NCI-H526 treated with DMSO at 0.1 percent for 48 hours (cell line): ENCODE data around the gene FNTB.

ENCODE experiments used
- DNase-seq: peaks from one replicate; lab custom pipeline; 2025; lab: John Stamatoyannopoulos, UW

The FNTB gene

DNA sequence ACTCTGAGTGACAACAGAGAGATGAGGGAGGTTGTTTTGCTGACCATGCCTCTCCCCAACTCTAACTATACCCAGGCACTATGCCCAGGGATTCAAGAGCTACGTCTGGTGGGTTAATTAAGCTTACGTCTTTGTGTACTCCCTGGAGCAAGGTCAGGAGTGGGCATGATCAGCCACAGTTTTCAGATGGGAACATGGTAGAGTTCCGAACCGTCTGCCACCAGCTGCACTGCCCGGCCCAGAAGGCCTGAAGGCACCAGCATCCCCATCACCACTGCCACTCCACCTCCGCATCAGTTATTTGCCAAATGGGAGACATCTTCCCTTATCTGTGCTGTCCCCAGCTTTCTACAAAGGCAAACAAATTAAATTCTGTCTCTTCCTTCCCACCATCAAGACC lies 33.0 kb upstream of the FNTB start:
- DNase-seq = no peak

- DNase-seq = no peak
Measured at GRCh38 chr14:64954491-64955240, 32.0 kb upstream of the FNTB start.

DNA sequence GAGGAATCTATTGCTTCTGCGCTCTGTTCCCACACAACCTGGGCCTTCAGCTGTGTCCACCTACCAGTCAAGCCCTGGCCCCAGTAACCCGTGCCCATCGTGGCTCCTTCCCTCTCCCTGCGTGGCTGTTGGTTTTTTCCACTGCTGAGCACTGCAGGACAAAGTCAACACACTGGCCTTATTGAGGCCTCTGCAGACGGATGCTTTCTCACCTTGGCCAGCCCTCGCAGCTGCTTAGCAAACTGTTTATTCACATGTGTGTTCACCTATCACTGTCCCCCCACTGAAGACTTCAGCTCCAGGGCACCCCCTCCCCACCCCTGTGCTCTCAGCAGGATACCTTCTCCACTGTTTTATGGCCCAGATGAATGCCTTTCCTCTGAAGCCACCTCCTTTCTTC lies 31.4 kb upstream of the FNTB start:
- DNase-seq = no peak

- no peak for DNase-seq
Measured at GRCh38 chr14:64956697-64957406, 29.8 kb upstream of the FNTB start.

GRCh38 chr14:64958201-64958600 lies 28.5 kb upstream of the FNTB start:
- no peak for DNase-seq

DNA sequence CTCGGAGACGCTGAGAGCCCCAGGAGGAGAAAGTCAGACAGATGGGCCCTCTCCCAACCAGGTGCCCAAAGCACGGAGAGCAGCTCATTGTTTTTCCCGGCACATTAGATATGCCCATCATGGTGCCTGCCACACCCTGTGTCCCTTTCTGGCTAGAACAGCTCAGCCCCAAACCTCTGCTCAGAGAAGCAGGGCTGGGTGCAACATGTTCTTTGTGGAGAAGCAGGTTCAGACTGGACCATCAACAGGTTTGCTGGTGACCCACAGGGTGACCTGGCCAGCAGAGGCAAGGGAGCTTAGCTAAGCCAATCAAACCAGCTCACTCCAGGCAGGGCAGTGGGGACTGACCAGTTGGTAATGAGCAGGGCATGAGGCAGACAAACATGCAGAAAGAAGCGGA lies 28.0 kb upstream of the FNTB start:
- DNase-seq = no peak

- no peak for DNase-seq
Measured at GRCh38 chr14:64960762-64961276, 25.9 kb upstream of the FNTB start.

DNA sequence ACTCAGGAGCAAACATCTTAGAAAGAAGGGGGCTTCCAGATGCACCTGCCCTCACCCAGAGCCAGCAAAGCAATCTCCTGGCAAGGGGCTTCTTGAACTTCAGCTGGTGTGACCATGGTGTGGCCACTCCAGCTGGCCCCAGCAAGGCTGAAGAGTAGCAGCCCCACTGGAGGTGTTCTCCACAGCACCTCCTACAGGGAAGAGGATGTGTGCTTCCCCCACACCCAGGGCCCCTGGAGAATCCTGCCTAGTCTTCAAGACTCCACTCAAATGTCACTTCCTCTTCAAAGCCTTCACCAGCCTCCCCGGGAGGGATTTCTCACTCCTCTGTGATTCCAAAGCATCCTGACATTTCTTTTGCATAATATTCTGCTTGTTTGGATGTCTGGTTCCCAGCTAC lies 23.1 kb upstream of the FNTB start:
- DNase-seq = no peak

DNA sequence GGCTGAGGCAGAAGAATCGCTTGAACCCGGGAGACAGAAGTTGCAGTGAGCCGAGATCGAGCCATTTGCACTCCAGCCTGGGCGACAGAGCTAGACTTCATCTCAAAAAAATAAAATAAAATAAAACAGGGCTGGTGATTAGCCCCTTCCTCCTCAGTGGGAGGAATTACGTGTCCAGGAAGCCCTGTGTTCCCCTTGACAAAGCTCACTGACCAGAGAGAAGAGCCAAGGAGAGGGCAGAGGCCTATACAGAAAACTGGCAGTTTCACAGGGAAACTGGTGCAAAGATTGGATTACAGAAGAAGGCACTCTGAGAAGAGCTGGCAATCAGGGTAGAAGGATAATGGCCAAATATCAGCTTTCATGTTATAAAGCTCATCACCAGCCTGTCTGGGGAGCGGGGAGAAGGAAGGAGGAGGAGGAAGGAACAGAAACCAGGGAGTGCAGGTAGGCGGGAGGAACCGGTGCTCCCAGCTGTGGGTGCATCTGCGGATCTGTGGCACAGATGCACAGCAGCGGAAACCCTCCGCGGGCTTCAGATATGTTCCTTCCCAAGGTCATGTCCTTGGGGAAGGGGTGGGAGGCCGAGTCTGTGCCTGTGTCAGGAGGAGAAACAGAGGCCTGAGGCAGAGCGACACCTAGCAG lies 21.2 kb upstream of the FNTB start:
- DNase-seq = no peak

GRCh38 chr14:64966976-64967375 lies 19.7 kb upstream of the FNTB start:
- DNase-seq = no peak

GRCh38 chr14:64968167-64968566 lies 18.5 kb upstream of the FNTB start:
- DNase-seq = no peak

DNA sequence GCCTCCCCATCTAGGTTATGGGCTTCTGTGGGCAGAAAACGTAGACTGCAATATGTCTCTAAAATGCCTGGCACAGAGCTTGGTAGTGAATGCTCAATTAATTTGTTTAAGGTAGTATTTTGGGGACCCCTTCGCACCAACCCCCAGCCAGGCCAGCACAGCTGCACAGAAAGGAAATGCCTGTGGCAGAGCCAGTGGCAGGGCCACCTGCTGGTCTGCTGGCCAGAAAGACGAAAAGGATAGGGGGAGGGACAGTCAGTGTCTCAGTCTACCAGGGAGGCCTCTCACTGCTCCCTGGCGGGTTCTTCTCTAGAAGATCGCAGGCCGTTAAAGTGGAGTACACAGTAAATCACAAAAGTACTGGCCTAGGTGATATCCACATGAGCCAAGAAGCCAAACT lies 18.0 kb upstream of the FNTB start:
- no peak for DNase-seq

- no peak for DNase-seq
Measured at GRCh38 chr14:64970041-64970440, 16.7 kb upstream of the FNTB start.

- no peak for DNase-seq
Measured at GRCh38 chr14:64970776-64971477, 15.8 kb upstream of the FNTB start.

DNA sequence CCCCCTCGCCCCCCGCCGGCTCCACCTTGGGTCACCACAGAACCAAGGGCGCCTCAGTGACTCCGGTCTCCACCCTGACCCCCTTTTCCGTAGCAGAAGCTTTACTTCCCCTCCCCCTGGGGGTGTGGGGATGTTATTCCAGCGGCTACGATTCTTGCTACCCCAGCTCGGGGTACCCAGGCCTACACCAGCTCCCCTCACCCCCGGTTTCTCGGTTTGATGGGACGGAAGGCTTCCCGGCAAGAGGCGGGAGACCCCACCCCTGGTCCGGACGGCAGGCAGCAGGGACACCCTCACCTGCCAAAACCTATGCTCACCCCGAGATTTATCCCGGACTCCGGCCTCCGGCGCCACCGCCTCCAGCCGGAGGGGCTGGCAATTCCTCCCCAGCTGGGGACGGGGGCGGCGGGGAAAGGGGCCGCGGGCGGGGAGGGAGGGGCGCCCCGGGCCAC lies 15.2 kb upstream of the FNTB start:
- no peak for DNase-seq

GRCh38 chr14:64971943-64972791 lies 14.5 kb upstream of the FNTB start, which contains the start of gene RAB15:
Gene RAB15 (minus strand): TSS chr14:64972336. CDS start chr14:64972076, 260 bp downstream.
- no peak for DNase-seq

DNA sequence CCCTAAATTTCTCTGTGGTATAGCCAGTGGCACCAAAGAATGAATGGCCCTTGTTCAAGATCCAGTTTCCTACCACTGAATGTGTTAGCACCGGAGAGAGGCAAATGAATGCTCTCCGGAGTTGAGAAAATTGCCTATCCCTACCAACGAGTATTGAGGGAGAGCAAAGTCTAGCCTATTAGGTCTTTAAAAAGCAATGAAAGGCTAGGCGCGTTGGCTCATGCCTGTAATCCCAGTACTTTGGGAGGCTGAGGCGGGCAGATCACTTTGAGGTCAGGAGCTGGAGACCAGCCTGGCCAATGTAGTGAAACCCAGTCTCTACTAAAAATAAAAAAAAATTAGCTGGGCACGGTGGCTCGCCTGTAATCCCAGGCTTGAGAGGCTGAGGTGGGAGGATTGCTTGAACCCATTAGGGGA lies 13.7 kb upstream of the FNTB start:
- no peak for DNase-seq

GRCh38 chr14:64973826-64974225 lies 12.9 kb upstream of the FNTB start:
- no peak for DNase-seq

- DNase-seq = no peak
Measured at GRCh38 chr14:64974563-64974962, 12.1 kb upstream of the FNTB start.

GRCh38 chr14:64979336-64980074 lies 7.2 kb upstream of the FNTB start:
- DNase-seq = no peak
